HG03064 (cell line): ENCODE results near the gene ZFHX3.

Source experiments
- ATAC-seq: cut with Tn5 transposase; IDR thresholded peaks from one replicate; pipeline ENCODE4 v1.9.1; 2021; ENCODE audit warnings: low read depth; ENCODE audit not compliant: unreplicated experiment

ZFHX3 gene

GRCh38 chr16:72958522-72959076 lies 89.3 kb downstream of the ZFHX3 start:
- ATAC-seq, result no peak

- ATAC-seq, result no peak
These were observed 90.3 kb downstream of the ZFHX3 start for GRCh38 chr16:72957303-72958277.

GRCh38 chr16:72956124-72957064 lies 91.5 kb downstream of the ZFHX3 start:
- ATAC-seq, result no peak

- no peak for ATAC-seq
These were observed 95.1 kb downstream of the ZFHX3 start for GRCh38 chr16:72952811-72953271.

- ATAC-seq, result no peak
These were observed 95.5 kb downstream of the ZFHX3 start for GRCh38 chr16:72952404-72952803.

GRCh38 chr16:72951916-72952315 lies 96.0 kb downstream of the ZFHX3 start:
- no peak for ATAC-seq

- ATAC-seq, result no peak
These were observed 97.3 kb downstream of the ZFHX3 start for GRCh38 chr16:72950669-72951068.

- no peak for ATAC-seq
These were observed 99.6 kb downstream of the ZFHX3 start for GRCh38 chr16:72948238-72948829.

- no peak for ATAC-seq
These were observed 100.3 kb downstream of the ZFHX3 start for GRCh38 chr16:72947379-72948237.

- ATAC-seq, result no peak
These were observed 101.3 kb downstream of the ZFHX3 start for GRCh38 chr16:72946474-72947194.

GRCh38 chr16:72946063-72946462 lies 101.9 kb downstream of the ZFHX3 start:
- ATAC-seq, result no peak

- no peak for ATAC-seq
These were observed 102.3 kb downstream of the ZFHX3 start for GRCh38 chr16:72945611-72946010.

GRCh38 chr16:72944757-72945485 lies 103.0 kb downstream of the ZFHX3 start:
- no peak for ATAC-seq

- no peak for ATAC-seq
These were observed 105.9 kb downstream of the ZFHX3 start for GRCh38 chr16:72942021-72942420.

GRCh38 chr16:72940886-72941285 lies 107.0 kb downstream of the ZFHX3 start:
- no peak for ATAC-seq

- ATAC-seq, result no peak
These were observed 108.7 kb downstream of the ZFHX3 start for GRCh38 chr16:72939247-72939646.

GRCh38 chr16:72938795-72939164 lies 109.1 kb downstream of the ZFHX3 start:
- ATAC-seq, result no peak
